ENCODE results near the gene BMP3.

DNA sequence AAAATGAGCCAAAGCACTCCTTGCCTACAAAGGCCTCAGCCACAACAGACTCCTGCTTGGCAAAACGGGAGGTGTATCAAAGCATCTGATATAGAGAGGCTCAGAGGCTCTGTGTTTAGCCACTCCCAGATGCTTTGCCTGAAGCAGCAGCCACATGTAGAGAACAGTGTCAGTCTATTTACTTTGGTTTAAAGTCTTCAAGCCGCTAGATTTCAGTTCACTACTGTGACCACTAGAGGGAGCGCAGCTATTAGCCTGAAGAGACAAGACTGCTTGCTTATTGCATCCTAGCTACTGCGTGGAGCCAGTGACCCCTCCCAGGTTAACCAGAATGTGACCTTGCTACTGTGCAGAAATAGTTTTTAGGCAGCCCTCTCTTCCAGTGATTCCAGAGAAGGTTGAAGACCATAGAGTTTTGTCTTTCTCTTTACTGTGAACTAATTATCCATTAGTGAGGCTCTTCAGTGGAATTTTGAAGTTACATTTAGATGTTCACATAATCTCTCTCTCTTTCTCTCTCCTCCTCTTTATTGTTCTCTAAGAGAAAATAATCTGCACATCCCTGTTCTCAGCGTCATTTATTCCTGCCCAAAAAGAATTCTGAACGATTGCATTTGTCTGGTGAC lies 39.3 kb downstream of the BMP3 start:
- TF ChIP-seq POLR2A (IDR thresholded peaks at IDR 0.05) (no peak), EP300 (IDR thresholded peaks at IDR 0.05) (no peak)
- TF ChIP-seq, protein P1, sequence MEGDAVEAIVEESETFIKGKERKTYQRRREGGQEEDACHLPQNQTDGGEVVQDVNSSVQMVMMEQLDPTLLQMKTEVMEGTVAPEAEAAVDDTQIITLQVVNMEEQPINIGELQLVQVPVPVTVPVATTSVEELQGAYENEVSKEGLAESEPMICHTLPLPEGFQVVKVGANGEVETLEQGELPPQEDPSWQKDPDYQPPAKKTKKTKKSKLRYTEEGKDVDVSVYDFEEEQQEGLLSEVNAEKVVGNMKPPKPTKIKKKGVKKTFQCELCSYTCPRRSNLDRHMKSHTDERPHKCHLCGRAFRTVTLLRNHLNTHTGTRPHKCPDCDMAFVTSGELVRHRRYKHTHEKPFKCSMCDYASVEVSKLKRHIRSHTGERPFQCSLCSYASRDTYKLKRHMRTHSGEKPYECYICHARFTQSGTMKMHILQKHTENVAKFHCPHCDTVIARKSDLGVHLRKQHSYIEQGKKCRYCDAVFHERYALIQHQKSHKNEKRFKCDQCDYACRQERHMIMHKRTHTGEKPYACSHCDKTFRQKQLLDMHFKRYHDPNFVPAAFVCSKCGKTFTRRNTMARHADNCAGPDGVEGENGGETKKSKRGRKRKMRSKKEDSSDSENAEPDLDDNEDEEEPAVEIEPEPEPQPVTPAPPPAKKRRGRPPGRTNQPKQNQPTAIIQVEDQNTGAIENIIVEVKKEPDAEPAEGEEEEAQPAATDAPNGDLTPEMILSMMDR (IDR thresholded peaks at IDR 0.05): peak; percentile 44 to 90

Measured in suprapubic skin (tissue), 3 donors.